Stimulated activated CD4-positive, alpha-beta T cell treated with anti-CD3 and anti-CD28 coated beads, Interleukin-1b, Interleukin-23, amount 100 ng/mL, for 4 hours (primary cell): ENCODE measurements around the gene ZNF497.
A peak's percentile ranks its signal among the peaks of the same experiment; 100 is the strongest.

Source experiments
- DNase-seq, 2 donors: peaks; one replicate each; pipeline ENCODE4 v3.0.0-alpha.2; 2020; ENCODE audit warnings: low read depth in 2 of 2

ZNF497 gene

GRCh38 chr19:58367698-58368454 lies 5.3 kb upstream of the ZNF497 start:
- no peak for DNase-seq

- no peak for DNase-seq
Observed at GRCh38 chr19:58366585-58367430, 4.3 kb upstream of the ZNF497 start.

GRCh38 chr19:58364146-58364545 lies 1.6 kb upstream of the ZNF497 start:
- no peak for DNase-seq

GRCh38 chr19:58361900-58362271 lies 665 bp downstream of the ZNF497 start:
- peak; percentile 18 to 44 for DNase-seq

GRCh38 chr19:58357481-58358145 lies 4.9 kb downstream of the ZNF497 start:
- DNase-seq, result no peak

GRCh38 chr19:58356766-58357480 lies 5.6 kb downstream of the ZNF497 start:
- no peak for DNase-seq

GRCh38 chr19:58355908-58356765 lies 6.4 kb downstream of the ZNF497 start:
- peak in 1 of 2 donors; percentile 18 for DNase-seq

GRCh38 chr19:58355215-58355796 lies 7.2 kb downstream of the ZNF497 start:
- DNase-seq, result no peak

GRCh38 chr19:58354478-58355030 lies 8.0 kb downstream of the ZNF497 start:
- DNase-seq, result no peak

- DNase-seq, result no peak
Observed at GRCh38 chr19:58353717-58354477, 8.7 kb downstream of the ZNF497 start.

GRCh38 chr19:58352760-58353671 lies 9.5 kb downstream of the ZNF497 start, which contains the start of gene A1BG:
Gene A1BG, minus strand, starts transcription at chr19:58353492. Its CDS starts 55 bp downstream, at chr19:58353437.
- no peak for DNase-seq

GRCh38 chr19:58351990-58352755 lies 10.4 kb downstream of the ZNF497 start:
- no peak for DNase-seq

GRCh38 chr19:58351558-58351878 lies 11.0 kb downstream of the ZNF497 start:
- no peak for DNase-seq

GRCh38 chr19:58350871-58351557 lies 11.5 kb downstream of the ZNF497 start:
- no peak for DNase-seq

GRCh38 chr19:58350001-58350861 lies 12.3 kb downstream of the ZNF497 start:
- DNase-seq, result no peak

- no peak for DNase-seq
Observed at GRCh38 chr19:58349590-58349989, 13.0 kb downstream of the ZNF497 start.
